ENCODE data around the gene ABLIM2.

ABLIM2 gene

DNA sequence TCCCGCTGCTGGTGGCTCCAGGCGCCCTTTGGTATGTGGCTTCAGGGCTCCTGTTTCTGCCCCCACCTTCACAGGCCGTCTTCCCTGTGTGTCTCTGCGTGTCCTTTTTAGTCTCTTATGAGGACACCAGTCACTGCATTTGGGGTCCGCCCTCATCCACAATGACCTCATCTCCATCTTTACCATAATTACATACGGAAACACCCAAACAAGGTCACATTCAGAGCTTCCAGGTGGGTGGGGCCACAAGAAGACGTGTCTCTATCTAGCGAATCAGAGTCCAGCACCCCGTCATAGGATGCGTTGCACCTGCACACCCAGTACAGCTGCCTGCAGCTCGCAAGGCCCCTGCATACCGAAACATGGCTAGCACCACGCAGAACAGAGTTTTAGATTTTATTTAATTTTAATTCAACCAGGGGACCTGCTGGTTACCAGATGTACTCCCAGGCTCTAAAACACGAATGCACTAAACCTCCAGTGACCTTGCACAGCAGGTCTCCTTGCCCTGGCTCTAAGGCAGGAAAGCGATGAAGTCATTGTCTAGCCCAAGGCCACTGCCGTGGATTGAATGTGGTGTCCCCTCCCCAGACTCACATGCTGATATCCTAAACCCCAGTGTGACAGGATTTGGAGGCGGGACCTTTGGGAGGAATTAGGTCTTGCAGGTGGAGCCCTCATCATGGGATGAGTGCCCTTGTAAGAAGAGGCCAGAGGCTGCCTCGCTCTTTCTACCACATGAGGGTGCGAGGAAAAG is 30.3 kb downstream of the ABLIM2 start:
- TF ChIP-seq, protein P1, sequence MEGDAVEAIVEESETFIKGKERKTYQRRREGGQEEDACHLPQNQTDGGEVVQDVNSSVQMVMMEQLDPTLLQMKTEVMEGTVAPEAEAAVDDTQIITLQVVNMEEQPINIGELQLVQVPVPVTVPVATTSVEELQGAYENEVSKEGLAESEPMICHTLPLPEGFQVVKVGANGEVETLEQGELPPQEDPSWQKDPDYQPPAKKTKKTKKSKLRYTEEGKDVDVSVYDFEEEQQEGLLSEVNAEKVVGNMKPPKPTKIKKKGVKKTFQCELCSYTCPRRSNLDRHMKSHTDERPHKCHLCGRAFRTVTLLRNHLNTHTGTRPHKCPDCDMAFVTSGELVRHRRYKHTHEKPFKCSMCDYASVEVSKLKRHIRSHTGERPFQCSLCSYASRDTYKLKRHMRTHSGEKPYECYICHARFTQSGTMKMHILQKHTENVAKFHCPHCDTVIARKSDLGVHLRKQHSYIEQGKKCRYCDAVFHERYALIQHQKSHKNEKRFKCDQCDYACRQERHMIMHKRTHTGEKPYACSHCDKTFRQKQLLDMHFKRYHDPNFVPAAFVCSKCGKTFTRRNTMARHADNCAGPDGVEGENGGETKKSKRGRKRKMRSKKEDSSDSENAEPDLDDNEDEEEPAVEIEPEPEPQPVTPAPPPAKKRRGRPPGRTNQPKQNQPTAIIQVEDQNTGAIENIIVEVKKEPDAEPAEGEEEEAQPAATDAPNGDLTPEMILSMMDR (conservative IDR thresholded peaks at IDR 0.05), result no peak
- H3K27ac ChIP-seq, result no peak overlapping the region

- H3K27ac ChIP-seq, result no peak overlapping the region
- TF ChIP-seq, protein P1 (conservative IDR thresholded peaks at IDR 0.05), result no peak
These were observed 31.4 kb downstream of the ABLIM2 start for GRCh38 chr4:8127051-8127826.

GRCh38 chr4:8126523-8126922 is 32.1 kb downstream of the ABLIM2 start:
- TF ChIP-seq, protein P1 (conservative IDR thresholded peaks at IDR 0.05), result no peak
- H3K27ac ChIP-seq, result no peak overlapping the region

DNA sequence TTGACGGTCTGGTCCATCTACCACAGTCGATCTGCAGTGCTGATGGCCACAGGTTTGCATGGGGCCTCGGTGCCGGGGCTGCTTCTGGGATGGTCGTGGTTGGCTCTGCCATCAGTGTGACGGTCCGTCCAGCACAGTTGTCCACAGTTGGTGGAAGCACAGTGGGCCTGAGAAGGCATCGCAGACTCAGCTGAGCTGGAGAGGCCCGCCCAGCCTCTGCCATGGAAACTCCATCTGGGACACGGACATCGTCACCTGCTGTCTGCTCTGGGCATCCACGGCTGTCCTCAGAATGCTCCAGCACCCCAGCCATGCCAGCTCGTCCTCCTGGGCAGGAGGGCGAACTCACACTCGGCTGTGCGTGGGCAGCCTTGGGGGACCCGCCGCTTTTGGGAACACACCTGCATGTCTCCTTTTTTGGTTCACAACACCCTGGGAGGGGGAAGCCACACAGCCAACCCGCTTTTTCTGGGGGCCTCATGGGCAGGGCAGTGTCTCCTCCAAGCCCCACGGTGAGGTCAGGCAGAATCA is 33.0 kb downstream of the ABLIM2 start:
- TF ChIP-seq, protein P1 (conservative IDR thresholded peaks at IDR 0.05), result no peak

GRCh38 chr4:8123870-8124269 is 34.7 kb downstream of the ABLIM2 start:
- TF ChIP-seq, protein P1 (conservative IDR thresholded peaks at IDR 0.05), result no peak
- no peak overlapping the region for H3K27ac ChIP-seq

More for the DNA sequence above, 33.0 kb downstream of the ABLIM2 start:
- no peak overlapping the region for H3K27ac ChIP-seq

DNA sequence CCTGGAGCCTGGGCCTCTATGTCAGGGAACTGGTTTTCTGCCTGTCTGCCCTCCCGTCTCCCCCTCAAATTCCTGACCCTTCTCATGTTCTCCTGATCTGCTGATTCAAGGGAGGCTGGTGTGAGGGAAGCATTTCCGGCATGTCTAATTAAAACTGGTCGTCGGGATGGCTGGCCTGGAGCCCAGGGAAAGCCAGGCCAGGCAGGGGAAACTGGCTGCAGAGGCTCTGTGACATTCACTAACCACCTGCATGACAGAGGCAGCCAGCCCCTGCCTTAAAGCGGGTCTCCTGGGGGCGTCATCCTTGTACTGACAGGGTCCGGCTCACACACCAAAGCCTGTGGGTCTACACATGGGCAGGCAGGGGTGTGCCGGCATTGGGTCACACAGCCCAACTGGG is 35.2 kb downstream of the ABLIM2 start:
- TF ChIP-seq, protein P1 (conservative IDR thresholded peaks at IDR 0.05), result no peak

GRCh38 chr4:8122746-8123145 is 35.9 kb downstream of the ABLIM2 start:
- no peak overlapping the region for H3K27ac ChIP-seq
- TF ChIP-seq, protein P1 (conservative IDR thresholded peaks at IDR 0.05), result no peak

More for the DNA sequence above, 35.2 kb downstream of the ABLIM2 start:
- H3K27ac ChIP-seq, result no peak overlapping the region
